Fibroblast of mammary gland (primary cell): ENCODE measurements around the gene MAMDC2.

Experiments used
- DNase-seq: peaks from one replicate; pipeline ENCODE4 v3.0.0-alpha.2; 2010; ENCODE audit warnings: low read depth
- H3K4me3 ChIP-seq: 2 replicates; pipeline ENCODE4 v1.5.1; 2011; ENCODE audit warnings: low read depth, mild to moderate bottlenecking, low read length, moderate library complexity; ENCODE audit not compliant: control insufficient read depth
- CTCF ChIP-seq: conservative IDR thresholded peaks from 2 replicates; pipeline ENCODE4 v1.5.1; 2011; ENCODE audit warnings: low read depth, low read length, inconsistent platforms; ENCODE audit not compliant: control insufficient read depth, insufficient read depth

MAMDC2 gene

GRCh38 chr9:70061776-70062175 lies 18.1 kb downstream of the MAMDC2 start:
- no peak overlapping the region for H3K4me3 ChIP-seq
- no peak for TF ChIP-seq CTCF
- peak; percentile 57 for DNase-seq

- no peak overlapping the region for H3K4me3 ChIP-seq
- DNase-seq = no peak
- TF ChIP-seq CTCF = no peak
Measured at GRCh38 chr9:70064496-70064895, 20.8 kb downstream of the MAMDC2 start.

- DNase-seq = no peak
- H3K4me3 ChIP-seq = no peak overlapping the region
- TF ChIP-seq CTCF = no peak
Measured at GRCh38 chr9:70065572-70065971, 21.9 kb downstream of the MAMDC2 start.

GRCh38 chr9:70066418-70066817 lies 22.8 kb downstream of the MAMDC2 start:
- no peak for TF ChIP-seq CTCF

GRCh38 chr9:70066874-70067273 lies 23.2 kb downstream of the MAMDC2 start:
- no peak overlapping the region for H3K4me3 ChIP-seq
- no peak for DNase-seq
- no peak for TF ChIP-seq CTCF

More at GRCh38 chr9:70066418-70066817, 22.8 kb downstream of the MAMDC2 start:
- H3K4me3 ChIP-seq = no peak overlapping the region
- DNase-seq = no peak

- no peak overlapping the region for H3K4me3 ChIP-seq
- DNase-seq = no peak
- no peak for TF ChIP-seq CTCF
Measured at GRCh38 chr9:70069704-70070103, 26.1 kb downstream of the MAMDC2 start.

GRCh38 chr9:70073193-70073592 lies 29.5 kb downstream of the MAMDC2 start:
- peak; percentile 22 for DNase-seq
- TF ChIP-seq CTCF = no peak
- H3K4me3 ChIP-seq = no peak overlapping the region
